Measurements from ENCODE around the gene NFE2L2. TPM values are rescaled to one million over a fixed set of nuclear protein-coding genes. Genes with fewer than 3 reads are reported as not detected.

Gene NFE2L2
- total and polyA plus RNA-seq, 2 donors (not counting 3 experiments of a cell fraction or from before 2014, with no cell fraction given), result 57.1 to 66.2 TPM

DNA sequence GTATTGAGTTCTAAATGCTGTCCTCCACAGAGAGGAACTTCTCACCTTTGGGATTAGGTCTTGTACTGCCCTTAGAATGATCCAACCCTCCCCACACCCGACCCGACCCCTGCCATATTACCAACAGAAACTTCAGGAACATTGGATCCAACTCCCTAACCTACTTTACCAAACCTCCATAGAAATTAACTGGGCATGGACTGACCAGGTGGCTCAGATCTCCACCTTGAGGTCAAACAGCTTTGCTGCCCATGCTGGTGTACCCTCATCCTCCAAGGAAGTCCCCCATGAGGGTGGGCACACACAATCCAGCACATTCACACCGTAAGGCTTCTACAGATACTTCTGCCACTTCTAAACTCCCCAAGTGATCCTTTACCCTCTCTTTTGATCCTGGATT is 21.5 kb downstream of the NFE2L2 start:
- Histone ChIP-seq H3K4me3 (replicated peaks in 1 of 3; ENCODE audit: insufficient read depth in 1 of 3, low read depth in 1 of 3, low read length in 3 of 3) (no peak overlapping the region), H3K4me2 (ENCODE audit: insufficient read depth, low read length) (peak overlapping the region; percentile 98), H3K9ac (replicated peaks; ENCODE audit: extremely low read depth, insufficient read depth, low read length) (peak overlapping the region; percentile 91), H3K9me3 (replicated peaks; ENCODE audit: control insufficient read depth, insufficient read depth, low read length) (no peaks in the 10 kb centered on the region), H3K36me3 (ENCODE audit: control insufficient read depth in 2 of 2, extremely low read depth in 1 of 2, insufficient read depth in 2 of 2, low read length in 2 of 2) (no peaks in the 10 kb centered on the region), H3K79me2 (ENCODE audit: control insufficient read depth, insufficient read depth, low read length) (peaks cover 93% of the 10 kb centered on the region), H3K27me3 (ENCODE audit: control insufficient read depth in 2 of 2, insufficient read depth in 2 of 2, low read length in 2 of 2) (no peaks in the 10 kb centered on the region), H3K27ac (ENCODE audit: insufficient read depth, low read depth, low read length) (peak overlapping the region; percentile 99), H2AFZ (ENCODE audit: low read depth, low read length) (no peak overlapping the region), H3K9me1 (replicated peaks; ENCODE audit: control insufficient read depth, extremely low read depth, insufficient read depth, low read length) (no peaks in the 10 kb centered on the region), H3K4me1 (ENCODE audit: control insufficient read depth, extremely low read depth, insufficient read depth, low read length) (peaks cover 71% of the 10 kb centered on the region), H4K20me1 (replicated peaks; ENCODE audit: control insufficient read depth, extremely low read depth, insufficient read depth, low read length) (peaks cover 1% of the 10 kb centered on the region)
- ChIA-PET CTCF (interaction anchor here (1.1 to 1.7 kb wide), 2 partner anchors 11 to 78 kb away, joined by 3 to 9 read pairs; no protein-coding TSS in a partner anchor), POLR2A (no interaction called here)
- no TSS peak for BruUV-seq (replicated peaks)
- FAIRE-seq, result no peak
- TF ChIP-seq, protein P1, sequence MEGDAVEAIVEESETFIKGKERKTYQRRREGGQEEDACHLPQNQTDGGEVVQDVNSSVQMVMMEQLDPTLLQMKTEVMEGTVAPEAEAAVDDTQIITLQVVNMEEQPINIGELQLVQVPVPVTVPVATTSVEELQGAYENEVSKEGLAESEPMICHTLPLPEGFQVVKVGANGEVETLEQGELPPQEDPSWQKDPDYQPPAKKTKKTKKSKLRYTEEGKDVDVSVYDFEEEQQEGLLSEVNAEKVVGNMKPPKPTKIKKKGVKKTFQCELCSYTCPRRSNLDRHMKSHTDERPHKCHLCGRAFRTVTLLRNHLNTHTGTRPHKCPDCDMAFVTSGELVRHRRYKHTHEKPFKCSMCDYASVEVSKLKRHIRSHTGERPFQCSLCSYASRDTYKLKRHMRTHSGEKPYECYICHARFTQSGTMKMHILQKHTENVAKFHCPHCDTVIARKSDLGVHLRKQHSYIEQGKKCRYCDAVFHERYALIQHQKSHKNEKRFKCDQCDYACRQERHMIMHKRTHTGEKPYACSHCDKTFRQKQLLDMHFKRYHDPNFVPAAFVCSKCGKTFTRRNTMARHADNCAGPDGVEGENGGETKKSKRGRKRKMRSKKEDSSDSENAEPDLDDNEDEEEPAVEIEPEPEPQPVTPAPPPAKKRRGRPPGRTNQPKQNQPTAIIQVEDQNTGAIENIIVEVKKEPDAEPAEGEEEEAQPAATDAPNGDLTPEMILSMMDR (IDR thresholded peaks at IDR 0.05; ENCODE audit: extremely low read depth in 1 of 2, insufficient read depth in 1 of 2, low read depth in 1 of 2, low read length in 2 of 2), result no peak
- TF ChIP-seq MAX (IDR thresholded peaks at IDR 0.05; ENCODE audit: insufficient read depth, insufficient read length), result no peak
- no peak for TF ChIP-seq POLR2AphosphoS5 (IDR thresholded peaks at IDR 0.05; ENCODE audit: insufficient read depth, low read depth, low read length)
- no peak for TF ChIP-seq MYC (IDR thresholded peaks at IDR 0.05; ENCODE audit: low read depth, low read length)
- intact Hi-C loops (cut with micrococcal nuclease), result loop anchor here (5.0 kb wide), 1 partner anchor 154 kb away; no protein-coding TSS in a partner anchor
- dilution Hi-C loops (cut with MboI; ENCODE audit: extremely low pct_ligation_motif_present, low sequenced_read_pairs), result no loop called here
- DNase-seq (ENCODE audit: low read depth, low spot score), result no peak
